Astrocyte (in vitro differentiated cells and primary cell): ENCODE results near the gene RPS6KA2. TPM values are rescaled to one million over a fixed set of nuclear protein-coding genes. Genes with fewer than 3 reads are reported as not detected.

Experiments used
- DNase-seq: peaks from one replicate; pipeline ENCODE4 v3.0.0-alpha.2; 2010; ENCODE audit warnings: low read depth
- FAIRE-seq: peaks from 2 replicates; lab custom pipeline; 2011; peaks lifted over from hg19 to GRCh38; lab: Jason Lieb, UNC
- H2AFZ ChIP-seq: 2 replicates; pipeline ENCODE4 v1.6.0; 2012; ENCODE audit warnings: low read depth, low read length, inconsistent platforms
- H3K27ac ChIP-seq: 2 replicates; pipeline ENCODE4 v1.5.1; 2011; ENCODE audit warnings: low read depth, low read length, inconsistent platforms
- H3K27me3 ChIP-seq: 2 replicates; pipeline ENCODE4 v1.6.0; 2011; ENCODE audit warnings: low read length, inconsistent platforms; ENCODE audit not compliant: insufficient read depth
- H3K36me3 ChIP-seq: 2 replicates; pipeline ENCODE4 v1.5.1; 2011; ENCODE audit warnings: low read length, inconsistent platforms; ENCODE audit not compliant: insufficient read depth
- H3K4me1 ChIP-seq: 2 replicates; pipeline ENCODE4 v1.5.1; 2011; ENCODE audit warnings: low read length, inconsistent platforms; ENCODE audit not compliant: insufficient read depth
- H3K4me2 ChIP-seq: 2 replicates; pipeline ENCODE4 v1.6.0; 2012; ENCODE audit warnings: low read length, inconsistent platforms
- H3K4me3 ChIP-seq: 2 replicates; pipeline ENCODE4 v1.5.1; 2011; ENCODE audit warnings: low read depth, mild to moderate bottlenecking, low read length, inconsistent platforms; ENCODE audit not compliant: insufficient read depth
- H3K79me2 ChIP-seq: 2 replicates; pipeline ENCODE4 v1.6.0; 2012; ENCODE audit warnings: mild to moderate bottlenecking, low read length, inconsistent platforms; ENCODE audit not compliant: insufficient read depth
- H3K9ac ChIP-seq: 2 replicates; pipeline ENCODE4 v1.6.0; 2012; ENCODE audit warnings: mild to moderate bottlenecking, low read length, inconsistent platforms
- H3K9me3 ChIP-seq: 2 replicates; pipeline ENCODE4 v1.5.1; 2012; ENCODE audit warnings: low read depth, mild to moderate bottlenecking, low read length, inconsistent platforms; ENCODE audit not compliant: insufficient read depth
- H4K20me1 ChIP-seq: 2 replicates; pipeline ENCODE4 v1.6.0; 2012; ENCODE audit warnings: low read length, inconsistent platforms; ENCODE audit not compliant: insufficient read depth
- H3K27ac Mint-ChIP-seq: one replicate; pipeline ENCODE4 v1.8.0; 2021; ENCODE audit warnings: mild to moderate bottlenecking, mixed read lengths; ENCODE audit not compliant: unreplicated experiment
- H3K27me3 Mint-ChIP-seq: one replicate; pipeline ENCODE4 v1.8.0; 2021; ENCODE audit warnings: low read depth, mixed read lengths; ENCODE audit not compliant: unreplicated experiment
- H3K36me3 Mint-ChIP-seq: one replicate; pipeline ENCODE4 v1.8.0; 2021; ENCODE audit warnings: low read depth, mixed read lengths; ENCODE audit not compliant: unreplicated experiment
- H3K4me1 Mint-ChIP-seq: one replicate; pipeline ENCODE4 v1.8.0; 2021; ENCODE audit warnings: low read depth, mixed read lengths; ENCODE audit not compliant: unreplicated experiment
- H3K4me3 Mint-ChIP-seq: one replicate; pipeline ENCODE4 v1.8.0; 2021; ENCODE audit warnings: mild to moderate bottlenecking, moderate library complexity, mixed read lengths; ENCODE audit not compliant: unreplicated experiment
- H3K9me3 Mint-ChIP-seq: one replicate; pipeline ENCODE4 v1.8.0; 2021; ENCODE audit warnings: mild to moderate bottlenecking, mixed read lengths; ENCODE audit not compliant: unreplicated experiment
- EZH2 ChIP-seq: IDR thresholded peaks from 2 replicates; pipeline ENCODE4 v1.6.1; 2012; ENCODE audit warnings: mild to moderate bottlenecking, low read length, inconsistent platforms; ENCODE audit not compliant: insufficient read depth
- total RNA-seq: library from RNA; stranded (reverse); gene quantifications from 2 replicates; pipeline ENCODE4 v1.2.1, GENCODE V29; 2021
- TF ChIP-seq, protein P1 (sequence below): IDR thresholded peaks from 2 replicates; pipeline ENCODE4 v1.5.1; 2011; ENCODE audit warnings: low read depth, mild to moderate bottlenecking, inconsistent platforms, low read length, moderate library complexity; ENCODE audit not compliant: insufficient read depth

Gene RPS6KA2
- total RNA-seq, 1 donor from 2014 or later: 33.5 TPM

DNA sequence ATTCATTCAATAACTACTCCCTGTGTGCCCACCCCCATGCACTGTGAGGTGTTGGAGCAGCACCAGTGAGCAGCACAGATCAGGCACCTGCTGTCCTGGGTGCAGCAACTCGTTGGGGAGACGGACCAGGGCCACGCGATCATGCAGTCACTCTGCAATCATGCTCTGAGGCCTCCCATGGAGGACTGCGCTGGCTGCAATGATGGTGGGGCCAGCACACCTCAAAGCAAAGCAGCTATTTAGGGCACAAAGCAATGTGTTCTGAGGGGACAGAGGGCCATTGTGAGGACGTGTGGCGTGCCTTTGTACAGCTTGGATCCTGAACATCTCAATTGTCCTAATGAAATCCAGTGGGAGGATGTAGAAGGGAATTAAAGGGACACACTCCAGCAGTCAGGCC lies 203.3 kb downstream of the RPS6KA2 start:
- Mint-ChIP-seq H3K4me1 (peaks cover 11% of the 10 kb centered on the region), H3K9me3 (peaks cover 4% of the 10 kb centered on the region), H3K4me3 (no peak overlapping the region), H3K36me3 (peaks cover 30% of the 10 kb centered on the region), H3K27ac (no peak overlapping the region), H3K27me3 (no peaks in the 10 kb centered on the region)
- no peak overlapping the region for H3K4me3 ChIP-seq
- TF ChIP-seq, protein P1, sequence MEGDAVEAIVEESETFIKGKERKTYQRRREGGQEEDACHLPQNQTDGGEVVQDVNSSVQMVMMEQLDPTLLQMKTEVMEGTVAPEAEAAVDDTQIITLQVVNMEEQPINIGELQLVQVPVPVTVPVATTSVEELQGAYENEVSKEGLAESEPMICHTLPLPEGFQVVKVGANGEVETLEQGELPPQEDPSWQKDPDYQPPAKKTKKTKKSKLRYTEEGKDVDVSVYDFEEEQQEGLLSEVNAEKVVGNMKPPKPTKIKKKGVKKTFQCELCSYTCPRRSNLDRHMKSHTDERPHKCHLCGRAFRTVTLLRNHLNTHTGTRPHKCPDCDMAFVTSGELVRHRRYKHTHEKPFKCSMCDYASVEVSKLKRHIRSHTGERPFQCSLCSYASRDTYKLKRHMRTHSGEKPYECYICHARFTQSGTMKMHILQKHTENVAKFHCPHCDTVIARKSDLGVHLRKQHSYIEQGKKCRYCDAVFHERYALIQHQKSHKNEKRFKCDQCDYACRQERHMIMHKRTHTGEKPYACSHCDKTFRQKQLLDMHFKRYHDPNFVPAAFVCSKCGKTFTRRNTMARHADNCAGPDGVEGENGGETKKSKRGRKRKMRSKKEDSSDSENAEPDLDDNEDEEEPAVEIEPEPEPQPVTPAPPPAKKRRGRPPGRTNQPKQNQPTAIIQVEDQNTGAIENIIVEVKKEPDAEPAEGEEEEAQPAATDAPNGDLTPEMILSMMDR: no peak
- TF ChIP-seq EZH2: no peak
- DNase-seq (no peak), FAIRE-seq (no peak)
- H3K36me3 ChIP-seq: peaks cover 1% of the 10 kb centered on the region
- no peaks in the 10 kb centered on the region for H3K79me2 ChIP-seq
- H2AFZ ChIP-seq: no peak overlapping the region
- no peaks in the 10 kb centered on the region for H4K20me1 ChIP-seq
- no peak overlapping the region for H3K27ac ChIP-seq
- H3K9me3 ChIP-seq: no peaks in the 10 kb centered on the region
- no peaks in the 10 kb centered on the region for H3K4me1 ChIP-seq
- H3K4me2 ChIP-seq: no peak overlapping the region
- H3K27me3 ChIP-seq: no peaks in the 10 kb centered on the region
- no peak overlapping the region for H3K9ac ChIP-seq

DNA sequence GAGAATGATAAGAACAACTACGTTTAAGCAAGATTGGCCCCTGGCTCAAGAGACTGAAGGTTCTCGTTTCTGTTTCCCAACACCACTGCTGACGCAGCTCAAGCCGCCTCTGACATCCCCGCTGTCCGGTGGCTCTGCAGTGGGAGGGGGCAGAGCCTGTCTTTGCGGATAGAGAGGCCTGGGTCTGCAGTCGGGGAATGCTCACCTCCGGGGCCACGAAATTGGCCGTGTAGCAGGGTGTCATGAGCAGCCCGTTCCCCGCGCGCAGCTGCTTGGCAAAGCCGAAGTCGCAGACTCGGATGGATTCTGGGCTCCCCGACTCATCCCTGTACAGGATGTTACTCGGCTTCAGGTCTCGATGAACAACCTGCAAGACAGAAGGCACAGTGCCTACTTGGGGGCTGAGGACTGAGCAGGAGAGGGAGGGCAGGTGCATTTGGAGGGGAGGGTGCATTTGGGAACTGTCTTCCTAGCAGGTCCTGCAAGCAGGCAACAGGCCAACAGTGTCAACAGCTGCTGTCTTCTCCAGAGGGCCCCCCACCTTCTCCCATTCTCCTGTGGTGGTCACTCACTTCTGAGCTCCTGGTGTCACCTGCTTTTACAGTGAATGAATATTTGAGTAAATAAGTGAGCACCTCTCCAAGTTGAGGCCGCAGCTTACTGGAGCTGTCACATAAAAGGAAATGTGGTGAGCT lies 203.9 kb downstream of the RPS6KA2 start:
- no peak overlapping the region for H3K27ac Mint-ChIP-seq
- peaks cover 3% of the 10 kb centered on the region for H3K36me3 ChIP-seq
- no peaks in the 10 kb centered on the region for H3K9me3 ChIP-seq
- H3K4me2 ChIP-seq: no peak overlapping the region
- H3K4me3 Mint-ChIP-seq: no peak overlapping the region
- H4K20me1 ChIP-seq: no peaks in the 10 kb centered on the region
- H3K4me1 ChIP-seq: no peaks in the 10 kb centered on the region
- H3K79me2 ChIP-seq: no peaks in the 10 kb centered on the region
- TF ChIP-seq EZH2: no peak
- TF ChIP-seq, protein P1: no peak
- peaks cover 2% of the 10 kb centered on the region for H3K9me3 Mint-ChIP-seq
- H2AFZ ChIP-seq: no peak overlapping the region
- H3K4me3 ChIP-seq: no peak overlapping the region
- DNase-seq (no peak), FAIRE-seq (no peak)
- H3K36me3 Mint-ChIP-seq: peaks cover 30% of the 10 kb centered on the region
- H3K27me3 Mint-ChIP-seq: no peaks in the 10 kb centered on the region
- no peak overlapping the region for H3K9ac ChIP-seq
- no peak overlapping the region for H3K27ac ChIP-seq
- H3K27me3 ChIP-seq: no peaks in the 10 kb centered on the region
- peaks cover 12% of the 10 kb centered on the region for H3K4me1 Mint-ChIP-seq

DNA sequence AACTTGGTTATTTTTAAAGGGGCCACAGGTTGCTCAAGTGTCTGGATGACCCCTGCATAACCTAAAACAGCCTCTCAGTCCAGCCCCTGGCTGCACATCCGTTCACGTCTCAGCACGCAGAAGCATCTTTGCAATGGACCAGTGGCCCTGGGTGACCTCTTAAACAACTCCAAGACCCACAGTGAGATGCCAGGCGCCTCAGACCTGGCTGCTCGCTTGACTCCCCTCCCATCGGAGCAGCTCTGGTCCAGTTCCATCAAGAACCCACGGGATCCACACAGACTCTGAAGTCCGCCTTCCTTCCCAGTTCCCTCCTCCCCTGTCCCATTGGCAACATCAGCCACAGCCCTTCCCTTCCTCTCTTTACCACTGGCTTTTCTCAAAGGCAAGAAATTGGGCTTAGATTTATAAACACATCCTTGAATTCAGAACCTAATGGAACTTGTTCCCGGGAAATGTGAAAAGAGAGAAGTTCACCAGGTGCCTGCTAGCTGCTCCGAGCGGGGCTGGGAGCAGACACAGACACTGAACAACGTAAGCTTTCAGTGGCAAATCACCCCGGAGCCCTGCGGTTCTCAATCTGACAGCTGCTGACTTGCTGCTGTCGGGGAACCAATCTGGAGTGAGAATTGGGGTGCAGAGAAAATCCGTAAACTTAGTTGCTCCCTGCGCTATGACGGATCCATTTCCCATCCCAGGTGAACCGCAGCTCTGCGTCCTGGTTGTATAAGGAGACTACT lies 204.7 kb downstream of the RPS6KA2 start:
- no peak overlapping the region for H3K4me3 Mint-ChIP-seq
- Histone ChIP-seq H3K27ac (no peak overlapping the region), H4K20me1 (no peaks in the 10 kb centered on the region), H3K79me2 (no peaks in the 10 kb centered on the region), H3K4me3 (no peak overlapping the region), H3K36me3 (peaks cover 3% of the 10 kb centered on the region), H3K4me1 (no peaks in the 10 kb centered on the region), H3K27me3 (no peaks in the 10 kb centered on the region), H3K4me2 (no peak overlapping the region), H3K9me3 (no peaks in the 10 kb centered on the region), H3K9ac (no peak overlapping the region), H2AFZ (no peak overlapping the region)
- TF ChIP-seq, protein P1: no peak
- no peak for TF ChIP-seq EZH2
- DNase-seq (no peak), FAIRE-seq (no peak)
- H3K36me3 Mint-ChIP-seq: peaks cover 33% of the 10 kb centered on the region
- peaks cover 2% of the 10 kb centered on the region for H3K9me3 Mint-ChIP-seq
- peaks cover 12% of the 10 kb centered on the region for H3K4me1 Mint-ChIP-seq
- no peak overlapping the region for H3K27ac Mint-ChIP-seq
- no peaks in the 10 kb centered on the region for H3K27me3 Mint-ChIP-seq
